ENCODE measurements around the gene SNAI3.

Gene SNAI3

GRCh38 chr16:88631920-88632586 is 54.3 kb downstream of the SNAI3 start:
- DNase-seq, result no peak

- DNase-seq, result no peak
Measured at GRCh38 chr16:88631384-88631783, 54.9 kb downstream of the SNAI3 start.

GRCh38 chr16:88630941-88631340 is 55.4 kb downstream of the SNAI3 start:
- DNase-seq, result no peak

- DNase-seq, result no peak
Measured at GRCh38 chr16:88630433-88630832, 55.9 kb downstream of the SNAI3 start.

GRCh38 chr16:88629835-88630234 is 56.5 kb downstream of the SNAI3 start:
- DNase-seq, result no peak

- no peak for DNase-seq
Measured at GRCh38 chr16:88628512-88628974, 57.8 kb downstream of the SNAI3 start.
